ENCODE results near the gene AK1.

The AK1 gene

GRCh38 chr9:127822108-127822507 is 55.4 kb downstream of the AK1 start:
- no peak for DNase-seq (ENCODE audit: low read depth in 1 of 2, low spot score in 1 of 2)

- DNase-seq (ENCODE audit: low read depth in 1 of 2, low spot score in 1 of 2), result no peak
Measured at GRCh38 chr9:127818574-127818973, 58.9 kb downstream of the AK1 start.

- no peak for DNase-seq (ENCODE audit: low read depth in 1 of 2, low spot score in 1 of 2)
Measured at GRCh38 chr9:127817881-127818434, 59.5 kb downstream of the AK1 start.

GRCh38 chr9:127816728-127817127 is 60.7 kb downstream of the AK1 start:
- no peak for DNase-seq (ENCODE audit: low read depth in 1 of 2, low spot score in 1 of 2)
